B cell (primary cell): ENCODE measurements around the gene TRIO. TPM values are rescaled to one million over a fixed set of nuclear protein-coding genes. Genes with fewer than 3 reads are reported as not detected.

ENCODE experiments used
- ATAC-seq: fragments of 200-7000 bp; cut with Tn5 transposase; one replicate; pipeline ENCODE4 v1.10.0; 2021; ENCODE audit warnings: low read depth, mild to moderate bottlenecking, moderate number of reproducible peaks, moderate library complexity
- CTCF ChIA-PET: fragments of 350-600 bp; sonication (Branson Sonifier 250); formaldehyde crosslinking; loops from one replicate; lab custom pipeline; 2021; ENCODE audit warnings: antibody characterized with exemption, inconsistent platforms; lab: Charles Lee
- POLR2A ChIA-PET: fragments of 350-600 bp; sonication (Branson Sonifier 250); formaldehyde crosslinking; loops from one replicate; lab custom pipeline; 2021; ENCODE audit warnings: antibody characterized with exemption; lab: Charles Lee
- DNase-seq: peaks from one replicate; pipeline ENCODE4 v3.0.0; 2013
- H2AFZ ChIP-seq: 2 replicates; pipeline ENCODE4 v1.6.1; 2012; ENCODE audit warnings: mild to moderate bottlenecking, low read depth, low read length; ENCODE audit not compliant: insufficient read depth, poor library complexity, severe bottlenecking
- H3K27ac ChIP-seq, 2 donors: 1 replicate in 1 of 2; 2 replicates in 1 of 2; pipeline ENCODE4 v1.5.1; 2012 to 2013; ENCODE audit warnings: low read length in 2 of 2, mild to moderate bottlenecking in 2 of 2, moderate library complexity in 1 of 2
- H3K27me3 ChIP-seq, 4 experiments: fragments of 200-600 bp in 1 of 4; sonication (generic) in 1 of 4; replicated peaks in 1 of 4; 1 replicate in 2 of 4; 2 replicates in 2 of 4; pipeline versions ENCODE4 v1.6.1 to v1.7.0; 2013 to 2016; ENCODE audit warnings: low read length in 3 of 4, mild to moderate bottlenecking in 2 of 4, mixed read lengths in 1 of 4, moderate library complexity in 1 of 4; ENCODE audit not compliant: insufficient read depth in 4 of 4, control insufficient read depth in 3 of 4; ENCODE audit errors: control extremely low read depth in 1 of 4
- H3K36me3 ChIP-seq, 2 experiments: replicated peaks in 1 of 2; 1 replicate in 1 of 2; 2 replicates in 1 of 2; pipeline versions ENCODE4 v1.6.1 to v1.7.1; 2013; ENCODE audit warnings: low read length in 1 of 2; ENCODE audit not compliant: insufficient read depth in 2 of 2, control insufficient read depth in 1 of 2; ENCODE audit errors: control extremely low read depth in 1 of 2, extremely low read depth in 1 of 2
- H3K4me1 ChIP-seq, 2 donors: fragments of 200-600 bp in 1 of 2; sonication (generic) in 1 of 2; 1 replicate in 1 of 2; 2 replicates in 1 of 2; pipeline versions ENCODE4 v1.5.1 to v1.6.1; 2013 to 2017; ENCODE audit warnings: low read length in 2 of 2; ENCODE audit not compliant: control insufficient read depth in 2 of 2, insufficient read depth in 2 of 2
- H3K4me2 ChIP-seq: replicated peaks from 2 replicates; pipeline ENCODE3; 2012; ENCODE audit warnings: mild to moderate bottlenecking, low read depth, low read length; ENCODE audit not compliant: poor library complexity, severe bottlenecking
- H3K4me3 ChIP-seq, 5 experiments: fragments of 200-600 bp in 1 of 5; sonication (generic) in 1 of 5; 1 replicate in 3 of 5; 2 replicates in 2 of 5; pipeline versions ENCODE4 v1.5.1 to v1.7.0; 2011 to 2016; ENCODE audit warnings: low read length in 4 of 5, mild to moderate bottlenecking in 4 of 5, low read depth in 2 of 5, control low read depth in 1 of 5, moderate library complexity in 1 of 5; ENCODE audit not compliant: insufficient read depth in 1 of 5; ENCODE audit errors: control extremely low read depth in 1 of 5, extremely low read depth in 1 of 5
- H3K79me2 ChIP-seq: fragments of 200-600 bp; sonication (generic); one replicate; pipeline ENCODE4 v1.6.0; 2016; ENCODE audit warnings: low read length; ENCODE audit not compliant: control insufficient read depth, insufficient read depth
- H3K9ac ChIP-seq: fragments of 200-600 bp; sonication (generic); 2 replicates; pipeline ENCODE4 v1.6.1; 2017; ENCODE audit warnings: mild to moderate bottlenecking, low read length, moderate library complexity
- H3K9me3 ChIP-seq, 3 donors: one replicate each; pipeline versions ENCODE4 v1.6.1 to v1.7.1; 2013; ENCODE audit warnings: low read length in 2 of 3; ENCODE audit not compliant: control insufficient read depth in 2 of 3, insufficient read depth in 1 of 3; ENCODE audit errors: control extremely low read depth in 1 of 3
- H4K20me1 ChIP-seq: 2 replicates; pipeline ENCODE4 v1.6.0; 2012; ENCODE audit warnings: mild to moderate bottlenecking, low read length; ENCODE audit not compliant: insufficient read depth, control insufficient read depth, poor library complexity, severe bottlenecking
- H3K27ac Mint-ChIP-seq: one replicate; pipeline ENCODE4 v1.8.0; 2021; ENCODE audit warnings: mixed read lengths
- H3K27me3 Mint-ChIP-seq: one replicate; pipeline ENCODE4 v1.8.0; 2021; ENCODE audit warnings: mixed read lengths
- H3K4me1 Mint-ChIP-seq: one replicate; pipeline ENCODE4 v1.8.0; 2021; ENCODE audit warnings: mixed read lengths
- H3K4me3 Mint-ChIP-seq: one replicate; pipeline ENCODE4 v1.8.0; 2021; ENCODE audit warnings: mixed read lengths
- H3K9me3 Mint-ChIP-seq: one replicate; pipeline ENCODE4 v1.8.0; 2022; ENCODE audit warnings: mixed read lengths; ENCODE audit not compliant: insufficient read depth
- CTCF ChIP-seq: fragments of 200-600 bp; IDR thresholded peaks from one replicate; pipeline ENCODE4 v1.8.0; 2022; ENCODE audit warnings: antibody characterized with exemption, mild to moderate bottlenecking
- EZH2 ChIP-seq: IDR thresholded peaks from 2 replicates; pipeline ENCODE4 v1.6.1; 2012; ENCODE audit warnings: borderline replicate concordance, low read depth, mild to moderate bottlenecking, moderate library complexity, low read length; ENCODE audit not compliant: insufficient read depth, poor library complexity, severe bottlenecking
- WGBS: methylation state at CpG from one replicate; pipeline ENCODE4 v1.1.5; 2013; ENCODE audit warnings: missing lambda C conversion rate; ENCODE audit not compliant: insufficient coverage; 5-methylcytosine and 5-hydroxymethylcytosine counted together
- intact Hi-C: fragments of 100-400 bp; cut with micrococcal nuclease; formaldehyde crosslinking; loops from one replicate; pipeline ENCODE4 v1.10.0; 2022
- polyA plus RNA-seq: library from polyadenylated mRNA; depleted of rRNA; stranded (reverse); fragments of >200 nt; gene quantifications from 2 replicates; pipeline ENCODE4 v1.2.3, GENCODE V29; 2012
- total RNA-seq, 2 donors: library from RNA; stranded (reverse); fragments of 120-200 nt in 1 of 2; gene quantifications; 1 replicate in 1 of 2; 2 replicates in 1 of 2; pipeline versions ENCODE4 v1.2.3 to v1.2.4, GENCODE V29; 2013 to 2022

Gene TRIO
- total and polyA plus RNA-seq, 2 donors (not counting 1 experiment from before 2014, with no cell fraction given): 90.5 to 479 TPM

GRCh38 chr5:14400085-14400484 lies 256.9 kb downstream of the TRIO start:
- H3K9me3 ChIP-seq: no peaks in the 10 kb centered on the region
- H4K20me1 ChIP-seq: peaks cover 10% of the 10 kb centered on the region
- Mint-ChIP-seq H3K9me3 (no peaks in the 10 kb centered on the region), H3K4me1 (no peaks in the 10 kb centered on the region), H3K4me3 (no peak overlapping the region), H3K27ac (no peak overlapping the region), H3K27me3 (no peaks in the 10 kb centered on the region)
- H3K4me1 ChIP-seq: no peaks in the 10 kb centered on the region
- ATAC-seq (no peak), DNase-seq (no peak)
- peaks cover 1 to 63% of the 10 kb centered on the region in 2 experiments for H3K36me3 ChIP-seq
- no peaks in the 10 kb centered on the region for H3K27me3 ChIP-seq
- no peak overlapping the region for H3K27ac ChIP-seq
- intact Hi-C loops: no loop called here
- peaks cover 7% of the 10 kb centered on the region for H3K79me2 ChIP-seq
- WGBS: no CpG with 5 or more reads among the region's 2 CpGs
- H3K4me2 ChIP-seq: no peak overlapping the region
- TF ChIP-seq CTCF: no peak
- TF ChIP-seq EZH2: no peak
- no peak overlapping the region for H3K4me3 ChIP-seq
- ChIA-PET CTCF (interaction anchor here (0.7 to 3.9 kb wide), 20 partner anchors 10 to 414 kb away, joined by 3 to 51 read pairs (median 4); no protein-coding TSS in a partner anchor), POLR2A (no interaction called here)
- no peak overlapping the region for H3K9ac ChIP-seq
- no peak overlapping the region for H2AFZ ChIP-seq

- Histone ChIP-seq H3K9ac (no peak overlapping the region), H3K4me3 (no peak overlapping the region), H3K79me2 (peaks cover 7% of the 10 kb centered on the region), H4K20me1 (peaks cover 10% of the 10 kb centered on the region), H2AFZ (no peak overlapping the region), H3K4me2 (no peak overlapping the region), H3K36me3 (peaks cover 1 to 64% of the 10 kb centered on the region in 2 experiments), H3K9me3 (no peaks in the 10 kb centered on the region), H3K27me3 (no peaks in the 10 kb centered on the region), H3K27ac (no peak overlapping the region), H3K4me1 (no peaks in the 10 kb centered on the region)
- DNase-seq: no peak
- TF ChIP-seq EZH2 (no peak), CTCF (no peak)
- Mint-ChIP-seq H3K27me3 (no peaks in the 10 kb centered on the region), H3K4me1 (no peaks in the 10 kb centered on the region), H3K9me3 (no peaks in the 10 kb centered on the region), H3K4me3 (no peak overlapping the region), H3K27ac (no peak overlapping the region)
- no peak for ATAC-seq
- ChIA-PET POLR2A (no interaction called here), CTCF (interaction anchor here (0.8 to 3.9 kb wide), 13 partner anchors 10 to 414 kb away, joined by 3 to 51 read pairs (median 4); no protein-coding TSS in a partner anchor)
- WGBS: 96% methylated on average over 5 of the region's 5 CpGs
- intact Hi-C loops: no loop called here
These were observed 257.5 kb downstream of the TRIO start for GRCh38 chr5:14400611-14401010.
